ENCODE results near the gene ACKR2.

The ACKR2 gene

DNA sequence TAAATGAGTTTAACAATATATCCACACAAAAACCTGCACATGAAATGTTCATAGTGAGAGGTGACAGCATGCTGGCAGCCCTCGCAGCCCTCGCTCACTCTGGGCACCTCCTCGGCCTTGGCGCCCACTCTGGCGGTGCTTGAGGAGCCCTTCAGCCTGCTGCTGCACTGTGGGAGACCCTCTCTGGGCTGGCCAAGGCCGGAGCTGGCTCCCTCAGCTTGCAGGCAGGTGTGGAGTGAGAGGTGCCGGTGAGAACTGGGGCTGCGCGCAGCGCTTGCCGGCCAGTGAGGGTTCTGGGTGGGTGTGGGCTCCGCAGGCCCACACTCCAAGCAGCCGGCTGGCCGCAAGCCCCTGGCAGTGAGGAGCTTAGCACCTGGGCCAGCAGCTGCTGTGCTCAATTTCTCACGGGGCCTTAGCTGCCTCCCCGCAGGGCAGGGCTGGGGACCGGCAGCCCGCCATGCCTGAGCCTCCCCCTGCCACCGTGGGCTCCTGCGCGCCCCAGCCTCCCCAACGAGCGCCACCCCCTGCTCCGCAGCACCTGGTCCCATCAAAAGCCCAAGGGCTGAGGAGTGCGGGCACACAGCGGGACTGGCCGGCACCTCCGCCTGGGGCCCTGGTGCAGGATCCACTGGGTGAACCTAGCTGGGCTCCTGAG, 39.6 kb upstream of the ACKR2 start:
- DNase-seq (ENCODE audit: low read depth), result no peak
- TF ChIP-seq, protein P1, sequence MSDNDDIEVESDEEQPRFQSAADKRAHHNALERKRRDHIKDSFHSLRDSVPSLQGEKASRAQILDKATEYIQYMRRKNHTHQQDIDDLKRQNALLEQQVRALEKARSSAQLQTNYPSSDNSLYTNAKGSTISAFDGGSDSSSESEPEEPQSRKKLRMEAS (IDR thresholded peaks at IDR 0.05; ENCODE audit: low read depth, low read length), result no peak
- TF ChIP-seq, protein P2, sequence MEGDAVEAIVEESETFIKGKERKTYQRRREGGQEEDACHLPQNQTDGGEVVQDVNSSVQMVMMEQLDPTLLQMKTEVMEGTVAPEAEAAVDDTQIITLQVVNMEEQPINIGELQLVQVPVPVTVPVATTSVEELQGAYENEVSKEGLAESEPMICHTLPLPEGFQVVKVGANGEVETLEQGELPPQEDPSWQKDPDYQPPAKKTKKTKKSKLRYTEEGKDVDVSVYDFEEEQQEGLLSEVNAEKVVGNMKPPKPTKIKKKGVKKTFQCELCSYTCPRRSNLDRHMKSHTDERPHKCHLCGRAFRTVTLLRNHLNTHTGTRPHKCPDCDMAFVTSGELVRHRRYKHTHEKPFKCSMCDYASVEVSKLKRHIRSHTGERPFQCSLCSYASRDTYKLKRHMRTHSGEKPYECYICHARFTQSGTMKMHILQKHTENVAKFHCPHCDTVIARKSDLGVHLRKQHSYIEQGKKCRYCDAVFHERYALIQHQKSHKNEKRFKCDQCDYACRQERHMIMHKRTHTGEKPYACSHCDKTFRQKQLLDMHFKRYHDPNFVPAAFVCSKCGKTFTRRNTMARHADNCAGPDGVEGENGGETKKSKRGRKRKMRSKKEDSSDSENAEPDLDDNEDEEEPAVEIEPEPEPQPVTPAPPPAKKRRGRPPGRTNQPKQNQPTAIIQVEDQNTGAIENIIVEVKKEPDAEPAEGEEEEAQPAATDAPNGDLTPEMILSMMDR (IDR thresholded peaks at IDR 0.05; ENCODE audit: low read depth, low read length), result no peak
- no peak for TF ChIP-seq MYC (IDR thresholded peaks at IDR 0.05; ENCODE audit: low read depth, low read length)
- TF ChIP-seq POLR2A (IDR thresholded peaks at IDR 0.05; ENCODE audit: extremely low read depth, insufficient read length), result no peak
- H3K4me3 ChIP-seq (ENCODE audit: low read depth, low read length), result no peak overlapping the region

- H3K4me3 ChIP-seq (ENCODE audit: low read depth, low read length), result no peak overlapping the region
- TF ChIP-seq MYC (IDR thresholded peaks at IDR 0.05; ENCODE audit: low read depth, low read length) (no peak), POLR2A (IDR thresholded peaks at IDR 0.05; ENCODE audit: extremely low read depth, insufficient read length) (no peak)
- TF ChIP-seq, protein P1 (IDR thresholded peaks at IDR 0.05; ENCODE audit: low read depth, low read length), result no peak
- TF ChIP-seq, protein P2 (IDR thresholded peaks at IDR 0.05; ENCODE audit: low read depth, low read length), result no peak
- no peak for DNase-seq (ENCODE audit: low read depth)
Measured at GRCh38 chr3:42771271-42771670, 38.0 kb upstream of the ACKR2 start.

GRCh38 chr3:42772670-42773408, 36.4 kb upstream of the ACKR2 start, which contains the start of gene CCDC13:
Gene CCDC13 (minus strand): TSS chr3:42773253. CDS start chr3:42758345, 14,908 bp downstream.
- peak; percentile 41 for TF ChIP-seq POLR2A (IDR thresholded peaks at IDR 0.05; ENCODE audit: extremely low read depth, insufficient read length)
- TF ChIP-seq, protein P1 (IDR thresholded peaks at IDR 0.05; ENCODE audit: low read depth, low read length), result peak; percentile 72
- TF ChIP-seq, protein P2 (IDR thresholded peaks at IDR 0.05; ENCODE audit: low read depth, low read length), result no peak
- peak within 1 kb of the TSS; percentile 61 for H3K4me3 ChIP-seq (ENCODE audit: low read depth, low read length)
- DNase-seq (ENCODE audit: low read depth), result peak; percentile 97

DNA sequence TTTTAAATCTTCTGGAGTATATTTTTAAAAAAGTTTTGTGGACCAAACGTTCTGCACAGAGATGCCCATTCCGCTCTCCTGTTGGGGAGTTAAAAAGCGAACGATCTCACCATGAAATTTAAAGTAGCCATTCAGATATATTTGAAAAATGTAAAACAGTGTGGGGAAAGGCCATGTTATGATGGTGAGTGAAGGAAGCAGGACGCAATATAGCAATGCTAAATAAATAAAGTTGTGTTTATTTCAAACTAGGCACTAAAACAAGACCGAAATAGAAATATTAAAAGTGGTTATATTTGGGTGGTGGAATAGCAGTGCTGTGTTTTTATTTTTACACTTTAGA, 35.9 kb upstream of the ACKR2 start:
- DNase-seq (ENCODE audit: low read depth), result no peak
- peak overlapping the region; percentile 61 for H3K4me3 ChIP-seq (ENCODE audit: low read depth, low read length)
- no peak for TF ChIP-seq MYC (IDR thresholded peaks at IDR 0.05; ENCODE audit: low read depth, low read length)

DNA sequence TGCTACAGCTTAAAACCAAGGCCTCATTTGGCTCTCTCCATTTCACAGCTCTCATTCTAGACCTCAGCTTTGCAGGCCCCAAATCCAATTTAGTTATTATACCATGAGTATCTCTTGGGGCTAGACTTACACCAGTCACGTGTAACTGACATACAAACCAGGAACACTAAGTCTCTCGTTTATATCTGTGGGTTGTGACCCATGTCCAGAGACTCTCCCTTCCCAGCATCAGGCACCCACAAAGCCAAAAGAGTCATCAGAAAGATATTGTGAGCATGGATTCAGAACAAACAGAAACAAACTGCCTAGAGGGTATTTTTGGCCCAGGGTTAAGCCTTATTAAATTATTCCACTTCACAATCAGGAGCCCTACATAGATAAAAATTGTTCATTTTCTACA, 30.6 kb upstream of the ACKR2 start:
- TF ChIP-seq, protein P2 (IDR thresholded peaks at IDR 0.05; ENCODE audit: low read depth, low read length), result no peak
- TF ChIP-seq POLR2A (IDR thresholded peaks at IDR 0.05; ENCODE audit: extremely low read depth, insufficient read length), result no peak
- TF ChIP-seq, protein P1 (IDR thresholded peaks at IDR 0.05; ENCODE audit: low read depth, low read length), result no peak
- no peak for TF ChIP-seq MYC (IDR thresholded peaks at IDR 0.05; ENCODE audit: low read depth, low read length)
- DNase-seq (ENCODE audit: low read depth), result no peak

DNA sequence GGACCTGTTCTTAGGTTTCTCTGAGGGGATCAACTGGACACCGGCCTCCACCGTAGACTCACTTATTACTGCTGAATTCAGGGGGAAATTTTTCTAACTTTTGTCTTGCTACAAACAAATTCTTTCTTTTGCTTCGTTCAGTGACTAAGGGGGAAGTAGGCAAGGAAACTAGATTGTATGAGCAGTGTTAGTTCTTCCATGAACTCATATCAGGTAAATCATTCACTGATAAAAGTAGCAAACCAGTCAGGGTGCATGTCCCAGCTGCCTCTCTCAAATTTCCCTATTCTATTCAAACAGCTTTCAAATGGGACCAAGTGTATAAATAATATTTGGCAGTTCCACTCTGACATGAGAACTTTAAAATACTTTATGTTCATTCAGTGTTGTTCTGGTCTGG, 28.8 kb upstream of the ACKR2 start:
- no peak overlapping the region for H3K4me3 ChIP-seq (ENCODE audit: low read depth, low read length)
- TF ChIP-seq, protein P2 (IDR thresholded peaks at IDR 0.05; ENCODE audit: low read depth, low read length), result no peak
- TF ChIP-seq, protein P1 (IDR thresholded peaks at IDR 0.05; ENCODE audit: low read depth, low read length), result no peak
- TF ChIP-seq MYC (IDR thresholded peaks at IDR 0.05; ENCODE audit: low read depth, low read length) (no peak), POLR2A (IDR thresholded peaks at IDR 0.05; ENCODE audit: extremely low read depth, insufficient read length) (no peak)
- DNase-seq (ENCODE audit: low read depth), result no peak

More for the DNA sequence above, 30.6 kb upstream of the ACKR2 start:
- no peak overlapping the region for H3K4me3 ChIP-seq (ENCODE audit: low read depth, low read length)
